ENCODE results near the gene ATP10D.

Gene ATP10D

GRCh38 chr4:47485047-47485692 is at the start of gene ATP10D:
ATP10D (plus strand) TSS chr4:47485275; CDS start chr4:47512541, 27,266 bp downstream.
- DNase-seq (ENCODE audit: low read depth in 3 of 3, low spot score in 1 of 3) = peak; percentile 22 to 54 (median 28)

- DNase-seq (ENCODE audit: low read depth in 3 of 3, low spot score in 1 of 3) = no peak
These were observed 42.1 kb upstream of the ATP10D start for GRCh38 chr4:47442980-47443379.

- DNase-seq (ENCODE audit: low read depth in 3 of 3, low spot score in 1 of 3) = no peak
These were observed 41.0 kb upstream of the ATP10D start for GRCh38 chr4:47444031-47444430.

- DNase-seq (ENCODE audit: low read depth in 3 of 3, low spot score in 1 of 3) = no peak
These were observed 33.4 kb upstream of the ATP10D start for GRCh38 chr4:47451657-47452056.

- no peak for DNase-seq (ENCODE audit: low read depth in 3 of 3, low spot score in 1 of 3)
These were observed 22.3 kb upstream of the ATP10D start for GRCh38 chr4:47462799-47463234.

GRCh38 chr4:47463235-47463956 is 21.7 kb upstream of the ATP10D start, which contains the start of gene COMMD8:
COMMD8 (minus strand) TSS chr4:47463702; CDS start chr4:47463651, 51 bp downstream.
- peak; percentile 92 to 93 (median 93) for DNase-seq (ENCODE audit: low read depth in 3 of 3, low spot score in 1 of 3)

- no peak for DNase-seq (ENCODE audit: low read depth in 3 of 3, low spot score in 1 of 3)
These were observed 20.1 kb upstream of the ATP10D start for GRCh38 chr4:47465004-47465403.

- DNase-seq (ENCODE audit: low read depth in 3 of 3, low spot score in 1 of 3) = no peak
These were observed 18.9 kb upstream of the ATP10D start for GRCh38 chr4:47466056-47466785.

GRCh38 chr4:47468706-47469365 is 16.2 kb upstream of the ATP10D start:
- no peak for DNase-seq (ENCODE audit: low read depth in 3 of 3, low spot score in 1 of 3)

- no peak for DNase-seq (ENCODE audit: low read depth in 3 of 3, low spot score in 1 of 3)
These were observed 15.1 kb upstream of the ATP10D start for GRCh38 chr4:47469951-47470350.

GRCh38 chr4:47471064-47471463 is 14.0 kb upstream of the ATP10D start:
- DNase-seq (ENCODE audit: low read depth in 3 of 3, low spot score in 1 of 3) = no peak

GRCh38 chr4:47471591-47471990 is 13.5 kb upstream of the ATP10D start:
- DNase-seq (ENCODE audit: low read depth in 3 of 3, low spot score in 1 of 3) = no peak

- DNase-seq (ENCODE audit: low read depth in 3 of 3, low spot score in 1 of 3) = no peak
These were observed 11.8 kb upstream of the ATP10D start for GRCh38 chr4:47473141-47473750.

- no peak for DNase-seq (ENCODE audit: low read depth in 3 of 3, low spot score in 1 of 3)
These were observed 10.3 kb upstream of the ATP10D start for GRCh38 chr4:47474799-47475198.

- DNase-seq (ENCODE audit: low read depth in 3 of 3, low spot score in 1 of 3) = no peak
These were observed 9.7 kb upstream of the ATP10D start for GRCh38 chr4:47475411-47475810.

GRCh38 chr4:47478804-47479203 is 6.3 kb upstream of the ATP10D start:
- DNase-seq (ENCODE audit: low read depth in 3 of 3, low spot score in 1 of 3) = no peak

GRCh38 chr4:47482326-47482725 is 2.7 kb upstream of the ATP10D start:
- no peak for DNase-seq (ENCODE audit: low read depth in 3 of 3, low spot score in 1 of 3)

- no peak for DNase-seq (ENCODE audit: low read depth in 3 of 3, low spot score in 1 of 3)
These were observed 1.3 kb upstream of the ATP10D start for GRCh38 chr4:47483745-47484144.

- no peak for DNase-seq (ENCODE audit: low read depth in 3 of 3, low spot score in 1 of 3)
These were observed 907 bp upstream of the ATP10D start for GRCh38 chr4:47484168-47484567.

GRCh38 chr4:47485768-47486167 is 693 bp downstream of the ATP10D start:
- no peak for DNase-seq (ENCODE audit: low read depth in 3 of 3, low spot score in 1 of 3)

- no peak for DNase-seq (ENCODE audit: low read depth in 3 of 3, low spot score in 1 of 3)
These were observed 1.2 kb downstream of the ATP10D start for GRCh38 chr4:47486231-47486673.
